NCI-H2171 (cell line): ENCODE results near the gene ANKLE2.

Experiments used
- DNase-seq: peaks from one replicate; lab custom pipeline; 2025; lab: John Stamatoyannopoulos, UW

The ANKLE2 gene

GRCh38 chr12:132746613-132747012 is 15.0 kb downstream of the ANKLE2 start:
- DNase-seq, result no peak

DNA sequence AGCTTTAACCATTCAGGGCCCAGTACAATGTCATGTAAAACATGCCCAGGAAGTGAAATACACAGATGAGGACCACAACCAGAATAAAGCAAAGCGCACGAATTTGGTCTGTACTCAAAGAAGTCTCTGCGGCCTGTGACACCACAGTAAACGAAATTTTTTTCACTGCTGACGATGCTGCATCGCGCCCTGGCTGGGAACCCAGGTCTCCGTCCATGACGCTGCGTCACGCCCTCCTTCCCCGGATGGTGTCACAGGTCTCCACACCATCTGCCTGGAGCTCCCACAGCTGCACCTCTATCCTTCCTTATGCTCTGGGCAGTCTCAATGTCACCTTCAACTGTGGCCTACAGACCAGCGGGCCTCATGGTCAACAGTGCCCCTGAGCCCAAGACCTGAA is 17.8 kb downstream of the ANKLE2 start:
- DNase-seq, result no peak

GRCh38 chr12:132741620-132742019 is 20.0 kb downstream of the ANKLE2 start:
- DNase-seq, result no peak

DNA sequence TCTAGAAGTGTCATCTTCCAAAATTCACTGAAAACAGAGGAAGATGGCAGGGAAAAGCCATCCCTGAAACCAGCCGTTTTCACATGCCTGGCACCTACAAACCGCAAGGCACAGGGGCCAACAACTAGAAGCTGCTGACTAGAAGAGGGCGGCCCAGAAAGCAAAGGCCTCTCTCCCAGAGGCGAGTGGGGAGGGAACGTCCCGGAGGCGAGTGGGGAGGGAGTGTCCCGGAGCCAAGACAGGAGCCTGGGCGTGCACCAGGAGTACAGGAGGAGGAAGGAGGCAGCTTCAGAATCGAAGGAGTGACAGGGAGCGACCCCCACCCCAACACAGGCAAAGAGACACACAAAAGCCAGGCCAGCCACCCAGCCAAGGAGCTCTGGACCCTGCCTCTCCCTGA is 21.0 kb downstream of the ANKLE2 start:
- DNase-seq, result no peak

- no peak for DNase-seq
Measured at GRCh38 chr12:132740313-132740646, 21.4 kb downstream of the ANKLE2 start.

DNA sequence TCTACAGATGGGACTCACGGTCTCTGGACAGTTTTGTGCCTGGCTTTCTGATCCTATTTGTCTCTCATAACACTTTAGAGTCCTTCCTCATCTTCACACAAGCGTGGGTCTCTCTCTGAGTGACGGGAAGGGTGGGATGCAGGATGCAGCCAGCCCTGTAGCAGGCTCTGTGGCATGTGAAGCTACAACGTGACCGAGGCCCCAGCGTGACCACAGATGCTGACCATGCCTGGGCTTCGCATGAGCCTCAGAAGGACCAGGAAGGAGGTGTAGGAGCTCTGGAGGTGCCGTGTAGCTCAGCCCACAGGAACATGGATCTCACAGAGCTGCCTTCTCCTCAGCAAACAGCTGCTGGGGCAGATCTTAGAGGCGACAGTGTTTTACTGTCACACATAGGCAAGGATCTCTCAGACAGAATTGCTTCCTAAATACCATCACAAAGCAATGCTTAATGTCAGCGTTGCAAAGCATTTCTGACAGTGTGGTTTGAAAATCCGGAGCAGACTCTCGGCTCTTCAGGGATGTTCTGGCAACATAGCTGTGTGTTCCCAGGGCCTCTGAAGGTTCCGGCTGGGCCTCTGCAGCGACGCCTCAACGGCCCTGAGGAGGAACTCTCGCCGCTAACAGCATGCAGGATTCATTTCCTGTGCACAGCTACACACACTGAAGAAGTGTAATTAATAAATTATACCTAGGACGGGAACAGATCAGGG is 21.9 kb downstream of the ANKLE2 start:
- no peak for DNase-seq

- no peak for DNase-seq
Measured at GRCh38 chr12:132736913-132737312, 24.7 kb downstream of the ANKLE2 start.

DNA sequence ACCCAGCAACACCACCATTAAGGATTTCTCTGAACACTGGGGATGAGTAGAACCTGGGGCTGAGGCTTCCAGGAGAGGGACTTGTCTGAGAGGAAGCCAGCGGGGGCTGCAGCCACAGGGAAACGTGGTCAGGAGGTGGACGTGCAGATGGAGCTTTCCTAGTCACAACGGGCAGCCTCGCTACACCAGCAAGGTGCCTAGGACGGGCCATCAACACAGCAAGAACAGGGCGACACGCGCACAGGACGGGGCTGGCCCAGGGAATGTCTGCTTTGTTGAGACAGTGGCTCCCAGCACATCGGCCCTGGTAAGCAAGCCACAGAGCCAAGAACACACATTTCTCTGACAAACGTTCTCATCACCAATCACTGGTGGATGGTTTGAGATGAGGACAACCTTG is 25.3 kb downstream of the ANKLE2 start:
- no peak for DNase-seq

DNA sequence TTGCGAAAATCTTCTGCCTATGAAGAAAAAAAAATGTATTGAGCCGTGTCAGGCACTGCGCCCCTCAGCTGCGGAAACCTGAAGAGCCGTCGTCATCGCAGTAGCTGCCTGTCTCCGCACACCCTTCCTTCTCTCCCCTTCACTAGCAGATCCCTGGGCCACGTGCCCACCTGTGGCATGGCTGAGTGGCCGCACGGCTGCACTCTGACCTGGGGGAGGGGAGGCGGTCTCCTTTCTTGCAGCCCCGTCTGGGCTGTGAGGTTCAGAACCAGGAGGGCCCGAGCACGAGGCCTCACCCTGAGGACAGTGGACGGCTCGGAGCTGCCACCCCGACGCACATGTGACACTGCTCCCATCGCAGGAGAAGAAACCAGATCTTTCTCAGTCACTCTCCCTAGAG is 26.1 kb downstream of the ANKLE2 start:
- DNase-seq, result no peak

GRCh38 chr12:132734206-132734605 is 27.4 kb downstream of the ANKLE2 start:
- no peak for DNase-seq

GRCh38 chr12:132731574-132731973 is 30.1 kb downstream of the ANKLE2 start:
- no peak for DNase-seq

DNA sequence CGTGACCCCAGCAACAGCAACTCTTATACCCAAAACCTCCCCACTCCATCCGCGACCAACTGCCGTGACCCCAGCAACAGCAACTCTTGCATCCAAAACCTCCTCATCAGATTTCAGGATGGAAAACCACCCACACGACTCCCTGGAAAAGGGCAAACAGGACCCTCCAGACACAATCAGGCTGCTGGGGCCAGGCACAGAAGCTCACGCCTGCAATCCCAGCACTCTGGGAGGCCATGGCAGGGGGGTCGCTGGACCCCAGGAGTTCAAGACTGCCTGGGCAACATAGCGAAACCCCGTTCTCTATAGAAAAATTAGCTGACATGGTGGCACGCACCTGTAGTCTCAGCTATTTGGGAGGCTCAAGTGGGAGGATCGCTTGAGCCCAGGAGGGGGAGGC is 31.3 kb downstream of the ANKLE2 start:
- DNase-seq, result no peak

GRCh38 chr12:132729541-132730320 is 31.9 kb downstream of the ANKLE2 start:
- peak; percentile 31 for DNase-seq

DNA sequence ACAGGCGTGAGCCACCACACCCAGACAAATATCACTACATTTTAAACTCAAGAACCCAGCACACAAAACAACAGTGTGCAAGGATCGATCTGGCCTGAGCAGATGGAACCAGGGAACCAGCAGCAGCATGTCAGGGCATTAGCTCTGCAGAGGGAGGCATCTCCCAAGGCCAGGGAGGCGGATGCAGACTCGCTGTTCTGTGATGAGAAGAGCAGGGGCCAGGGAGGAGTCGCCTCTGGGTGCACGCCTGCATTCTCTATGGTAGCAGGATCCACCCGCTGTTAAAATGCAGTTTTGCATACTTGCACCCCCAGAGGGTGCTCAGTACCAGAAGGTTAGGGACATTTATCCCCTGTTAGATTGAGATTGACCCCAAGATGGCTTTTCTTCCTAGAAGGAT is 33.1 kb downstream of the ANKLE2 start:
- DNase-seq, result no peak

DNA sequence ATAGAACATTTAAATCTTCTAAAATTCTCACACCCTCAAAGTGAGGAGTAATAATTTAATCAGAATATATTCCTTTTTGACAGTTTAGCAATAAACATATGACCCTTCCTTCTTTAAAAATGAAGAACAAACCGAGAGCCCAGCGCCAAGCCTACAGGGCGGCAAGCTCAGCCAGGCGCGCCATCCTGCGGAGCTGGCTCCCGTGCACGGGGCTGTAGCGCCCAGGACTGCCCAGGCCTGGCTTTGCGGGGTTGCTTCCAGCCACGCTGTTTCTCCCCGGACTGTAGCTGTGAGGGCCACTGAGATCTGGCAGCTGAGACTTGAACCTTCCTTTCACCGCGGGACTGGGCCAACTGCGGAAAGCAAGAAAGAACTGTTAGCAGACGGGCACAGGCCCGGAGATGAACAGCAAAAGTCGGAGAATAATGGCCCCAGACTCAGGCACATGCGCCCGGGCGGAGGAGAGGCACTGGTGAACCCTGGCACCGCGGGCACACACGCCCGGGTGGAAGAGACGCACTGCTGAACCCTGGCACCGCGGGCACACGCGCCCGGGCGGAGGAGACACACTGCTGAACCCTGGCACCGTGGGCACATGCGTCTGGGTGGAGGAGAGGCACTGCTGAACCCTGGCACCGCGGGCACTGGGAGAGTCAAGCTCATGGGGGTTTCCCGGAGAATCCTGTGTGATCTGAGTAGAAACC is 34.4 kb downstream of the ANKLE2 start:
- no peak for DNase-seq

DNA sequence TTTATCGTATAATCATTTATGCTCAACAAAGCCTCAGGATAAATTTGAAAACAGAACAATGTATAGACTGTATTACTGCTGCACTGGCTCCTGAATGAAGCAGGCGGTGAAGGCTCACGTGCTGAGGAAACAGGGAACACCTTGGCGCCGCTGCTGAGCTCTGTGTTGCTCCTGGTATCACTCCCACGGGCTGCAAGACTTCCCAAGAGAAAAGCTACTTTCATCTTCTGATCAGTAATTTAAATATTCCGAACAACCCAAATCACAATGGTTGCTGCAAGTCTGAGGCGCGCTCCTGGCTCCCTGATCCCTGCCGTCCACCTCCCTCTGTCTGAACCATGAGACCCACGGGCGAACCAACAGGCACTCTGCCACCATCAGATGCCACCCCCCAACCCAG is 35.2 kb downstream of the ANKLE2 start:
- no peak for DNase-seq

DNA sequence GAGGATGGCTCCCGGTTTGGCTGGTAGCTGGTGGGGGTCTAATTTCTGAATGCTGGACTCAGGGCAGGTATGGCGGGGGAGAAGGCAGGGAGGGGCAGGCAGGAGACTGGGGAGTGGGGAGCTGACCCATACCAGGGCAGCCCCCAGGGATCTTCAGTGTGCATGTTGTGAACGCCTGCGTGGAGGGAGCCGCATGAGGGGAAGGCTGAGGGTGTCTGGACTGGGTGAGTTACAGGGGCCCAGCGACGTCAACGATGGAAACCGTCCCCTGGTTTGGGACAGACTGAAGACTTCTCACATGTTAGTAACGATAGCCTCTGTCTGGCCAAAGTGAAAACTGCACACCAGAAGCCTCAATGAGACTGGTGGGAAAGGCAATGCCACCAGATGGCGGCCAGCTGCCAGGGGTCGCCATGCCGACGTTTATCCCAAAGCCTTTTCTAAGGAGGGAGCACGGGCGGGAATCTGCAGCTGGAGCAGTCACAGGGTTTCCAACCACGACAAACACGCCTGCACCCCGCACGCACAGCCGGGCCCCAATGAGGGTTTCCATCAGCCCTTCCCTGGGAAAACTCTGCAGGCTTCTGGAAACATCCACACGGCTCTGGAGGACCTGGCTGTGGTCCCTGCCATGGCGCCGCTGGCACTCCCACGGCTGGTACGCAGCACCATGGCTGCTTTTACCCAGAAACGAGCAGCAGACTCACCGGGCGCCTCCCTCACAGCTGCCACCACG is 37.0 kb downstream of the ANKLE2 start:
- no peak for DNase-seq

DNA sequence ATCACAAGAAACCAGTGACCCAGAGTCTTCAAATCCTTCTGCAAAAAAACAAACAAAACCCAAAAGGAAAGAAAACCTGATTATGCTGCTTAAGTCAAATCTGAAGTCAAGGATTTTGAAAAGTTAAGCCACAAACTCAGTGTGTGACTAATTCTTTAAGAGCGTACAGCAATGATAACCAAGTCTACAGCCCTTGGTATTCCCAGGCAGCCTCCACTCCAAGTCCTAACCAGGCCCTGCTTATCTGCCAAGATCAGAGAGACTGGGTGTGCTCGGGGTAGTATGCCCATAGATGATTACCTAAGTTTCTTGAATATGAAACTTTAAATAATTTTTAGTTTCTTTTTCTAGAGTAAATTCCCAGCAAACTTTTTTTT is 37.9 kb downstream of the ANKLE2 start:
- no peak for DNase-seq

DNA sequence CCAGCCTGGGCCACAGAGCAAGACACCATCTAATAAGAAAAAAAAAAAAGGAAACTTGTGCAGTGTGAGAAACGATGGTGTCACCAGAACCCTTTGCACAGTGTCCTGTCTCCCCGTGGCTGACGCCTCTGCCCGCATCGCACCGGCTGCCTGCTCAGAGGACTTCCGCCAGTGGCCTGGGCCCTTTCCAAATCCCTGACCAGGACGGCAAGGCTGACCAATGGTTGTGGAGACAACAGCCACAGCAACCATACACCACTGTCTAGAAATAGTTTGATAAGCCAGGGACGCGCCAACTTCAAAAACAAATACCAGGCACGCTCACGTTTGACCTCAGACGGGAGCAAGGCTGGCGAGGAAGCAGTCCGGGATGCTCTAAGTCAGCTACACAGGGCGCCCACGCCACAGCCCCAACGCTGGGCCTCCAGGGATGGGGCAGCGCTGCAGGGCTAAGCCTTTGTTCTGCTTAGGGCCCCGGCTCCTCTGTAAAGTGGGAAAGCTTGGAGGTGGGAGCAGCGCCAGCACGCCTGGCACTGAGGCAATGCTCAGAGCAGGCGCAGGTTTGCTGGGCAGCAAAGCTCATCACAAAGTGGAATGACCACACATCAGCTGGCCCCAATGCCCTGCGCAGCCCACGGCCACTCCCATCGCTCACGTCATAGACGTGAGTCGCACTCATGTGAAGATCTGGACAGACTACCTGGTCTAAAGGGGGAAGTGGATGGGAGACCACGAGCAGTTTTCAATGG is 38.4 kb downstream of the ANKLE2 start:
- DNase-seq, result no peak

- no peak for DNase-seq
Measured at GRCh38 chr12:132720606-132721345, 40.9 kb downstream of the ANKLE2 start.

DNA sequence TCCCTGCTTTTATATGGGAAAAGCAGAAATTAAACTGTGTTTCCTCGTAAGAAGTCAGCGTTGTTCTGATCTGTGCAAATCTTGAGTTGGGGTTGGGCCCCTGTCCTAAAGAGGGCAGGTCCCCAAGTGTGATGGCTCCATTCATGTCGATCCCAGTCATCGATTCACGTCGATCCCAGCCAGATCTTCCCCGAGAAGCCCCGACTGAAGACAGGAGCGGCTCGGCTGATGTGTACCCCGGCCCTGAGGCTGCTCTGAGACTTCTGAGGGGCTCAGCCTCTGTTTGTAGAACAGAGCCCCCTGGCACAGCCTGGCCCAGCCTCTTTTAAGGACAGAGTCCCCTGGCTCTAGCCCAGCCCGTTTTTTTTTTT is 41.7 kb downstream of the ANKLE2 start:
- no peak for DNase-seq
